Kidney epithelial cell (primary cell): ENCODE measurements around the gene LCN15. TPM values are rescaled to one million over a fixed set of nuclear protein-coding genes. Genes with fewer than 3 reads are reported as not detected.
A peak's percentile ranks its signal among the peaks of the same experiment; 100 is the strongest.

Experiments used
- DNase-seq: peaks from one replicate; pipeline ENCODE4 v3.0.0-alpha.2; 2010; ENCODE audit warnings: low read depth
- H3K27me3 ChIP-seq: 2 replicates; pipeline ENCODE4 v1.6.0; 2011; ENCODE audit warnings: low read length; ENCODE audit not compliant: control insufficient read depth, insufficient read depth
- H3K36me3 ChIP-seq: 2 replicates; pipeline ENCODE4 v1.5.1; 2011; ENCODE audit warnings: low read length; ENCODE audit not compliant: control insufficient read depth, insufficient read depth
- H3K4me3 ChIP-seq: 2 replicates; pipeline ENCODE4 v1.5.1; 2011; ENCODE audit warnings: low read depth, mild to moderate bottlenecking, control low read depth, low read length
- total RNA-seq: library from RNA; depleted of rRNA; stranded (reverse); fragments of >200 nt; gene quantifications from 2 replicates; pipeline ENCODE4 v1.2.3, GENCODE V29; 2015
- TF ChIP-seq, protein P1 (sequence below): IDR thresholded peaks from 2 replicates; pipeline ENCODE4 v1.5.1; 2011; ENCODE audit warnings: mild to moderate bottlenecking, moderate library complexity, low read length, control low read depth, inconsistent platforms; ENCODE audit not compliant: insufficient read depth, poor library complexity, severe bottlenecking

Gene LCN15, protein sequence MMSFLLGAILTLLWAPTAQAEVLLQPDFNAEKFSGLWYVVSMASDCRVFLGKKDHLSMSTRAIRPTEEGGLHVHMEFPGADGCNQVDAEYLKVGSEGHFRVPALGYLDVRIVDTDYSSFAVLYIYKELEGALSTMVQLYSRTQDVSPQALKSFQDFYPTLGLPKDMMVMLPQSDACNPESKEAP
- total RNA-seq: not detected in 2 replicates

DNA sequence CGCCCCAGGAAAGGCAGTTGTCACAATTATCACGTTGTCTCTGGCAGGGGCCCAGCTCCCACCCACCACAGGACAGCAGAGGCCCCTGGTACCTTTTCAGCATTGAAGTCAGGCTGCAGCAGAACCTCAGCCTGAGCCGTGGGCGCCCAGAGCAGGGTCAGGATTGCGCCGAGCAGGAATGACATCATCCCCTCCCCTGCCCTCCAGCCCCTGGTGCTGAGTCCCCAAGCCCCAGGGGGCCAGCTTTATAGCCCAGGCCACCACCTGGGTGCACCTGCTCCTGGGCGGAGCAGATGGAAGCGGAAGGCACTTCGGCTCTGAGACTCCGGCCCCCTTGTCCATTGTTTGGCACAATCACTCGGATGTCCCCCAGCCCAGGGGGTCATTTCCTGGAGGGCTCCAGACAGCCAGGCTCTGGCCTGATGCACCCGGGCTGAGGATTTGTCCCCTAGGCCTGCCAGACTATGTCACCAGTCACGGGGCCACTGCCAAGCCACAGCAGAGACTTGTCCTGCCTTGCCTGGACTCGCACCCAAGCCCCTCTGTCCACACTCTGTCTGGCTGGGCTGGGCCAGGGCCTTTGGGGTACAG lies at the start of gene LCN15:
Gene LCN15, minus strand, starts transcription at position 218 of the 591 bp plus-strand sequence. Its CDS starts 30 bp downstream, at position 188.
- H3K36me3 ChIP-seq: no peaks in the 10 kb centered on the region
- no peak within 1 kb of the TSS for H3K4me3 ChIP-seq
- DNase-seq: no peak
- TF ChIP-seq, protein P1, sequence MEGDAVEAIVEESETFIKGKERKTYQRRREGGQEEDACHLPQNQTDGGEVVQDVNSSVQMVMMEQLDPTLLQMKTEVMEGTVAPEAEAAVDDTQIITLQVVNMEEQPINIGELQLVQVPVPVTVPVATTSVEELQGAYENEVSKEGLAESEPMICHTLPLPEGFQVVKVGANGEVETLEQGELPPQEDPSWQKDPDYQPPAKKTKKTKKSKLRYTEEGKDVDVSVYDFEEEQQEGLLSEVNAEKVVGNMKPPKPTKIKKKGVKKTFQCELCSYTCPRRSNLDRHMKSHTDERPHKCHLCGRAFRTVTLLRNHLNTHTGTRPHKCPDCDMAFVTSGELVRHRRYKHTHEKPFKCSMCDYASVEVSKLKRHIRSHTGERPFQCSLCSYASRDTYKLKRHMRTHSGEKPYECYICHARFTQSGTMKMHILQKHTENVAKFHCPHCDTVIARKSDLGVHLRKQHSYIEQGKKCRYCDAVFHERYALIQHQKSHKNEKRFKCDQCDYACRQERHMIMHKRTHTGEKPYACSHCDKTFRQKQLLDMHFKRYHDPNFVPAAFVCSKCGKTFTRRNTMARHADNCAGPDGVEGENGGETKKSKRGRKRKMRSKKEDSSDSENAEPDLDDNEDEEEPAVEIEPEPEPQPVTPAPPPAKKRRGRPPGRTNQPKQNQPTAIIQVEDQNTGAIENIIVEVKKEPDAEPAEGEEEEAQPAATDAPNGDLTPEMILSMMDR: no peak
- peaks cover 22% of the 10 kb centered on the region for H3K27me3 ChIP-seq

DNA sequence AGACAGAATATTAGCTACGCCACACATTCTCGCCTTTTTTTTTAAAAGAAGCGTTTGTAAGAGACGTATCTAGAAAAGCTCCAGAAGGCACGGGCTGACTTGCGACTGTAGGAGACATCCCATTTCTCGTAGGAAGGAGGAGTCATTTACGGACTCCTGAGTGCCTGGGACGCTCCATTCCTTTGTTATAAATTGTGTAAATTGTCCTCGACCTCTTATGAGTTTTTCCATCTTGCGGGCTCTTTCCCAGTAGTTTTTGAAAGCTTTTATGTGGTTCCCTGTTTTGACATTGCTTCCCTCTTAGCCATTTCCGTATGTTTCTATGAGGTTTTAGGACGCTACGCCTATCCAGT lies 44.5 kb upstream of the LCN15 start:
- H3K27me3 ChIP-seq: no peaks in the 10 kb centered on the region
- no peak for DNase-seq
- TF ChIP-seq, protein P1: no peak
- peak overlapping the region; percentile 92 for H3K4me3 ChIP-seq
- H3K36me3 ChIP-seq: peaks cover 2% of the 10 kb centered on the region

DNA sequence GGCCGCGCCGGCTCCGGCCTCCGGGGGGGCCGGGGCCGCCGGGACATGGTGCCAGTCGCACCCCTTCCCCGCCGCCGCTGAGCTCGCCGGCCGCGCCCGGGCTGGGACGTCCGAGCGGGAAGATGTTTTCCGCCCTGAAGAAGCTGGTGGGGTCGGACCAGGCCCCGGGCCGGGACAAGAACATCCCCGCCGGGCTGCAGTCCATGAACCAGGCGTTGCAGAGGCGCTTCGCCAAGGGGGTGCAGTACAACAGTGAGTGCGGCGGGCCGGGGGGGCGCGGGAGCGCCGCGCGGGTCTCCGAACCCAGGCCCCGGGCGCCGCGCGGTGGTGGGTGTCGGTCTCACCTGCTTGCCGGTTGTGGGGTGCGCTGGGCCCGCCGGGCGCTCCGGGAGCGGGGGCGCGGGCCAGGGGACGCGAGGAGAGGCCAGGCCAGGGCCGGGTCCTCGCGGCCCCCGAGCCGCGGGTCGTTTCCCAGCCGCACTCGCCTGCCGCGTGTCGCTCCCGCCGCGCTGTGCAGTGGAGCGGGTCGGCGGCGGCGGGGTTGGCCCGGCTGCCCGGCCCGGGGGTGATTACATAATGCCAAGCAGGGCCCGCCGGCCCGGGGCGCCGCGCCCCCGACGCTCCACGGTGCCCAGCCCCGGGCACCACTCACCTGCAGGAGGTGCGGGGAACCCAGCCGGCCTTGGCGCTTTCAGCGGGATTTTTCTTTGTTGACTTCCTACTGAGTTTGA lies 43.9 kb upstream of the LCN15 start:
- peak overlapping the region; percentile 92 for H3K4me3 ChIP-seq
- no peaks in the 10 kb centered on the region for H3K27me3 ChIP-seq
- TF ChIP-seq, protein P1: no peak
- H3K36me3 ChIP-seq: peaks cover 2% of the 10 kb centered on the region
- no peak for DNase-seq

DNA sequence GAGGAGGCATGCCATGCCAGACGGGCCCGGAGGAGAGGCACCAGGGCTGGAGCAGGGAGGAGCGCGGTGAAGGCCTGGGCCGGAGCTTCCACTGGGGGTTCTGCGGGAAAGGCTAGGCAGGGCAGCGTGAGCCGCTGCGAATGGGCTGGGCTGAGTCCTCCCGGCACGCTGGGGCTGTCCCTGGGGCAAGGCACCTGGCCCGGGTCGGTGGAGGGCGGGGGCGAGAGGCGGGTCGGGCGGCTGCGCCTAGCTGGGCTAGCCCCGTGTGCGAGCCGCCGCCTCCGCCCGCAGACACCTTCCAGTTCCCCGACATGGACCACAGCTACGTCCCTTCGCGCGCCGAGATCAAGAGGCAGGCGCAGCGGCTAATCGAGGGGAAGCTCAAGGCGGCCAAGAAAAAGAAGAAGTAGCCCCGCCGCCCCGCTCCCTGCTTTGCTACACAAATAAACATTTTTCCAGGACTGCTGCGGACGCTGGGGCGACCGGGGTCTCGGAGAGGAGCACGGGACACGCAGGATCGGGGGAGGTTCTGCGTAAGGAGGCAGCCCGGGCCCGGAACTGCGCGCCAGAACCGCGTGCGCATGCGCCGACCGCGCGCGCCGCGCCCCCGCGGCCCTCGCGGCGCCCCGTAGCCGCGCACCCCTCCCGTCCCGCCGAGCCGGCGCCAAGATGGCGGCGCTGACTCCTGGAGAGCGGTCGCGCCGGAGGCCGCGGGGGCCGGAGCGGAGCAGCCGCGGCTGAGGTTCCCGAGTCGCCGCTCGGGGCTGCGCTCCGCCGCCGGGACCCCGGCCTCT lies 43.2 kb upstream of the LCN15 start, which contains the start of gene RABL6:
Gene RABL6, plus strand, starts transcription at position 668 of the 794 bp plus-strand sequence. CDS start 249 bp downstream, outside the sequence.
- no peak for DNase-seq
- H3K27me3 ChIP-seq: no peaks in the 10 kb centered on the region
- TF ChIP-seq, protein P1: no peak
- no peaks in the 10 kb centered on the region for H3K36me3 ChIP-seq
- H3K4me3 ChIP-seq: peak within 1 kb of the TSS; percentile 92

DNA sequence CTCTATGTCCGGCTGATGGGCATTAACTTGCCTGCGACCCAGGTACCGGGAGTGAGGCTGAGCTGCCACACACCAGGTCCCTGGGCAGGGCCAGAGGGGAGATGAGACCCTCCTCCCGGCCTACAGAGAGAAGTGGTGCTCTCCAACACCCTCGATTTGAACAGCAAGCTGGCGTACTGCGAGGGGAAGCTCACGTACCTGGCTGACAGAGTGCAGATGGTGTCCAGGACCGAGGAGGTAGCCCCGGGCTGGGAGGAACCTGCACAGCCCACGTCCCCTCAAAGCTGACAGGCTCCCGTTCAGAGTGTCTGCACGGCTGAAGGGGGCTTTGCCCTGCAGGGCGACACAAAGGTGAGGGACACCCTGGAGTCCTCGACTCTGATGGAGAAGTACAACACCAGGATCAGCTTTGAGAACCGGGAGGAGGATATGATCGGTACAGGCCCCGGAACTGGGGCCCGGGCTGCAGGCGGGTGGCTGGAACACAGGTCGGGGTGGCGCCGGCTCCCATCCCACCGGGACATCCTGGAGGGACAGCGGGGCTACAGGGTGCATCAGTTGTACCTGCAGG lies 42.4 kb upstream of the LCN15 start:
- DNase-seq: no peak
- peaks cover 5% of the 10 kb centered on the region for H3K27me3 ChIP-seq
- H3K36me3 ChIP-seq: no peaks in the 10 kb centered on the region
- H3K4me3 ChIP-seq: peak overlapping the region; percentile 92
- TF ChIP-seq, protein P1: no peak
